Heart left ventricle (tissue), 16 donors: ENCODE results near the gene BNC2. TPM values are rescaled to one million over a fixed set of nuclear protein-coding genes. Genes with fewer than 3 reads are reported as not detected.

Experiments used
- ATAC-seq, 4 donors: fragments of 200-7000 bp; cut with Tn5 transposase; one replicate each; pipeline ENCODE4 v1.9.1; 2020 to 2022; ENCODE audit warnings: moderate library complexity in 4 of 4, mild to moderate bottlenecking in 3 of 4, moderate number of reproducible peaks in 1 of 4
- DNase-seq, 5 donors: peaks; one replicate each; pipeline ENCODE4 v3.0.0-alpha.2; 2020
- H3K27ac ChIP-seq, 12 donors: fragments of 200-600 bp; sonication (generic) in 4 of 12; one replicate each; pipeline versions ENCODE4 v1.5.0 to v1.8.0; 2016 to 2022; ENCODE audit warnings: mild to moderate bottlenecking in 2 of 12
- H3K27me3 ChIP-seq, 9 donors: fragments of 200-600 bp; sonication (generic) in 2 of 9; one replicate each; pipeline versions ENCODE4 v1.5.1 to v1.8.0; 2016 to 2022; ENCODE audit warnings: mild to moderate bottlenecking in 3 of 9
- H3K36me3 ChIP-seq, 9 donors: fragments of 200-600 bp; sonication (generic) in 2 of 9; one replicate each; pipeline versions ENCODE4 v1.5.0 to v1.8.0; 2018 to 2022; ENCODE audit warnings: mild to moderate bottlenecking in 2 of 9
- H3K4me1 ChIP-seq, 12 donors: fragments of 200-600 bp; sonication (generic) in 4 of 12; one replicate each; pipeline versions ENCODE4 v1.5.0 to v1.8.0; 2016 to 2022; ENCODE audit warnings: mild to moderate bottlenecking in 3 of 12
- H3K4me3 ChIP-seq, 12 donors: fragments of 200-600 bp; sonication (generic) in 4 of 12; one replicate each; pipeline versions ENCODE4 v1.5.0 to v1.8.0; 2017 to 2022; ENCODE audit warnings: mild to moderate bottlenecking in 9 of 12, moderate library complexity in 4 of 12
- H3K9me3 ChIP-seq, 12 donors: fragments of 200-600 bp; sonication (generic) in 4 of 12; one replicate each; pipeline versions ENCODE4 v1.5.0 to v1.8.0; 2016 to 2022; ENCODE audit warnings: mild to moderate bottlenecking in 1 of 12
- POLR2A ChIP-seq, 2 donors: fragments of 450-650 bp; IDR thresholded peaks; one replicate each; pipeline ENCODE4 v1.6.1; 2017; ENCODE audit warnings: antibody characterized with exemption in 2 of 2, mild to moderate bottlenecking in 2 of 2, moderate library complexity in 2 of 2
- WGBS, 4 donors: extraction: QIAGEN DNeasy Blood & Tissue Kit in 2 of 4; methylation state at CpG; one replicate each; pipeline versions ENCODE4 v1.1.5 to v1.1.7; 2013 to 2018; 5-methylcytosine and 5-hydroxymethylcytosine counted together
- intact Hi-C, 10 donors: fragments of 100-400 bp; cut with DNase I; formaldehyde crosslinking; loops; one replicate each; pipeline versions ENCODE4 v1.11.1 to v1.14.2; 2022
- polyA plus RNA-seq, 2 donors: library from polyadenylated mRNA; stranded (reverse); fragments of 200-250 nt; gene quantifications; one replicate each; pipeline ENCODE4 v1.2.3, GENCODE V29; 2013
- total RNA-seq, 9 donors: library from RNA; depleted of rRNA in 2 of 9; stranded (reverse); fragments of >200 nt in 2 of 9; fragmentation: NEBNext Ultra II Directional in 3 of 9; extraction: Animal tissue kit (Norgen Biotek cat#: 25700) in 3 of 9; gene quantifications; one replicate each; pipeline versions ENCODE4 v1.1.0 to v1.2.4, GENCODE V29; 2016 to 2023
- TF ChIP-seq, protein P1 (sequence below), 12 donors: fragments of 200-600 bp; sonication (generic) in 4 of 12; IDR thresholded peaks; one replicate each; pipeline versions ENCODE4 v1.5.0 to v1.8.0; 2018 to 2022; ENCODE audit warnings: antibody characterized with exemption in 12 of 12, mild to moderate bottlenecking in 5 of 12
- donor health status: ischemic (EF 13 %, LVEDD 7.1; RV severe dilation, severe dysfunction).
- donor health status: healthy with polysubstance abuse.
- donor health status: DM: no; HTN: yes; CAD: no.
- donor health status: DM: no; HTN: no; CAD: no.
- donor health status: ischemic (EF 25% LVEDD 6.9; RV normal size, moderate dysfunction).
- donor health status: ischemic (EF 25% LVEDD 5.7; RV mildly dilated, moderate dysfunction).
- donor health status: healthy.
- donor health status: DM: yes; HTN: yes; CAD: no.
- donor health status: ischemic (EF 35%, LVEDD 5.7; RV mildly dilated, moderate dysfunction).
- donor health status: nonischemic (EF 11% LVEDD 7.7; RV severe dilation, severe dysfunction).
- donor health status: DM: yes; HTN: yes; CAD: no.
- donor health status: PGD.
- donor health status: ischemic (EF 29% LVEDD 5.4; RV normal size, mild dysfunction).
- donor health status: nonischemic (EF 23%, LVEDD 6.1; RV moderate dilation, normal function).

Gene BNC2
- total and polyA plus RNA-seq, 11 donors = 0.38 to 27.1 (median 3.8) TPM

DNA sequence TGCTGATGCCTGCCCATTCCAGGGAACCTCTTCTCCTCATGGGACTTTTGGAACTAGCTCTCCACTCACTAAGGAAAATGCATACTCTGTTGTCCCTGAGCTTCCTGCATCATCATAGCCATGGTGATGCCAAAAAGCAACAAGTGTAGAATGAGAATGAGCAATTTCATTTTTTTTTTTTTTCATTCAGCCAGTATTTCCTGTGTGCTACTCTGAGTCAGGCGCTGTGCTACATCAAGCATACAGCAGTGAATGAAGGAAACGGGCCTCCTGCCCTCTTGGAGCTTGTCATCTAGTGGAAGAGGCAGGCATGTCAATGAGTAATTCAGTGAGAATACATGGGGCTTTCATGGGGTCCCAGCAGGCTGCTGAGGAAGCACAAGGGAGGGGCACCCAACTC lies 483.1 kb downstream of the BNC2 start:
- Histone ChIP-seq H3K27ac (no peak overlapping the region), H3K27me3 (no peaks in the 10 kb centered on the region), H3K36me3 (no peaks in the 10 kb centered on the region), H3K4me1 (peaks cover 0 to 4% (median 0%) of the 10 kb centered on the region in 12 donors), H3K9me3 (peaks cover 0 to 13% (median 1%) of the 10 kb centered on the region in 12 donors), H3K4me3 (no peak overlapping the region)
- TF ChIP-seq, protein P1, sequence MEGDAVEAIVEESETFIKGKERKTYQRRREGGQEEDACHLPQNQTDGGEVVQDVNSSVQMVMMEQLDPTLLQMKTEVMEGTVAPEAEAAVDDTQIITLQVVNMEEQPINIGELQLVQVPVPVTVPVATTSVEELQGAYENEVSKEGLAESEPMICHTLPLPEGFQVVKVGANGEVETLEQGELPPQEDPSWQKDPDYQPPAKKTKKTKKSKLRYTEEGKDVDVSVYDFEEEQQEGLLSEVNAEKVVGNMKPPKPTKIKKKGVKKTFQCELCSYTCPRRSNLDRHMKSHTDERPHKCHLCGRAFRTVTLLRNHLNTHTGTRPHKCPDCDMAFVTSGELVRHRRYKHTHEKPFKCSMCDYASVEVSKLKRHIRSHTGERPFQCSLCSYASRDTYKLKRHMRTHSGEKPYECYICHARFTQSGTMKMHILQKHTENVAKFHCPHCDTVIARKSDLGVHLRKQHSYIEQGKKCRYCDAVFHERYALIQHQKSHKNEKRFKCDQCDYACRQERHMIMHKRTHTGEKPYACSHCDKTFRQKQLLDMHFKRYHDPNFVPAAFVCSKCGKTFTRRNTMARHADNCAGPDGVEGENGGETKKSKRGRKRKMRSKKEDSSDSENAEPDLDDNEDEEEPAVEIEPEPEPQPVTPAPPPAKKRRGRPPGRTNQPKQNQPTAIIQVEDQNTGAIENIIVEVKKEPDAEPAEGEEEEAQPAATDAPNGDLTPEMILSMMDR (IDR thresholded peaks at IDR 0.05) = no peak
- TF ChIP-seq POLR2A (IDR thresholded peaks at IDR 0.05) = no peak
- 82 to 85% (median 83%) methylated on average over 2 of the region's 2 CpGs for WGBS, 4 donors
- DNase-seq = no peak
- intact Hi-C loops = no loop called here
- no peak for ATAC-seq

DNA sequence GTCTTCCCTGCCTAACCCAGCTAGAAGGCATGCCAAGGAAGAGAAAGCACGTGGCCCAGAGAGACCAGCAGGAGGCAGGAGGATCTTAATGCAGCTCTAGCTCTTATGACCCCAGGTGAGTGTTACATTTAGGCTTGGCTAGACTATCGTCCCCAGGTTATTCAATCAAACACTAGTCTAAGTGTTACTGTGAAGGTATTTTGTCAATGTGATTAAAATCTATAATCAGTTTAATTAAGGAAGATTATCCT lies 483.7 kb downstream of the BNC2 start:
- 58 to 72% (median 63%) methylated on average over 2 of the region's 2 CpGs for whole genome bisulfite sequencing, 4 donors
- Histone ChIP-seq H3K9me3 (peaks cover 0 to 13% (median 1%) of the 10 kb centered on the region in 12 donors), H3K4me1 (peaks cover 0 to 4% (median 0%) of the 10 kb centered on the region in 12 donors), H3K27ac (no peak overlapping the region), H3K4me3 (no peak overlapping the region), H3K36me3 (no peaks in the 10 kb centered on the region), H3K27me3 (no peaks in the 10 kb centered on the region)
- ATAC-seq (no peak), DNase-seq (no peak)
- intact Hi-C loops = no loop called here
- TF ChIP-seq, protein P1 (IDR thresholded peaks at IDR 0.05) = no peak
- no peak for TF ChIP-seq POLR2A (IDR thresholded peaks at IDR 0.05)

DNA sequence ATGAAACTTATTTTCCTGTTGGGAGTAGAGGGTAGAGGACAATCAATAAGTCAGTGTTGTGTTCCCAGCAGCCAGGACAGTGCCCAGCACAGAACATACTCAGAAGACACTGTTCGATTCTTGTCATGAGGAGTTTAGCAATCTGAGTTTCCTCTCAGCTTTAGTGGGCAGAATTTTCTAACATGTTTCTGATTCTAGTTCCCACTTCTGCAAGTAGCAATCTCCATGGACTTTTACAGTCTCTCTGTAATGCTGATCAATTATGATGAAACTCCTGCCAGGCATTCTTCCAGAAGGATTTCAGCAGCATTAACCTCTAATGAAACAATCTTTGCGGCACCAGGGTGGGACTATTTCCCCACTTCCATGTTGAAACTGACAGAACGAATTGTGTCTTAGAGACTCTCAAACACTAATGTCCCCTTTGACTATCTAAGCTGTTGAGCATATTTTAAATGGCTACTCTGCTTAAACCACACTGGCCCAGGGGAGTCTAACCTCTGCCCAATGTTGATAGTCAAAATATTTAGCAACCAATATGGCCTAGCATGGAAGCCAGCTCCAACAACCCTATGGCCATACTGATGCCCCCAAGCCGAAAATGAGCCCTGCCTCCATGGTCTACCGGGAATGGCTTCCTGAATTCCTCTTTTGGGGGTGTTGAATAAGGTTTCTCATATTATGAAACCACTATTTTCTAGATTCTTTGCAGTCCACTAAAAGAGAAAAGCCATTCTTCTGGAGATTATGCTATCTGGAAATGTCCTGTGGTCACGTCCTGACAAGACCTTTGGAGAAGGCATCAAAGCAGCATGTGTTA lies 484.3 kb downstream of the BNC2 start:
- 84 to 93% (median 88%) methylated on average over 6 of the region's 6 CpGs for WGBS, 4 donors
- Histone ChIP-seq H3K27ac (no peak overlapping the region), H3K9me3 (peaks cover 0 to 13% (median 1%) of the 10 kb centered on the region in 12 donors), H3K27me3 (no peaks in the 10 kb centered on the region), H3K36me3 (no peaks in the 10 kb centered on the region), H3K4me1 (peaks cover 0 to 4% (median 0%) of the 10 kb centered on the region in 12 donors), H3K4me3 (no peak overlapping the region)
- ATAC-seq (peak in 1 of 4 donors; percentile 44), DNase-seq (no peak)
- intact Hi-C loops = no loop called here
- TF ChIP-seq POLR2A (IDR thresholded peaks at IDR 0.05) = no peak
- TF ChIP-seq, protein P1 (IDR thresholded peaks at IDR 0.05) = no peak

DNA sequence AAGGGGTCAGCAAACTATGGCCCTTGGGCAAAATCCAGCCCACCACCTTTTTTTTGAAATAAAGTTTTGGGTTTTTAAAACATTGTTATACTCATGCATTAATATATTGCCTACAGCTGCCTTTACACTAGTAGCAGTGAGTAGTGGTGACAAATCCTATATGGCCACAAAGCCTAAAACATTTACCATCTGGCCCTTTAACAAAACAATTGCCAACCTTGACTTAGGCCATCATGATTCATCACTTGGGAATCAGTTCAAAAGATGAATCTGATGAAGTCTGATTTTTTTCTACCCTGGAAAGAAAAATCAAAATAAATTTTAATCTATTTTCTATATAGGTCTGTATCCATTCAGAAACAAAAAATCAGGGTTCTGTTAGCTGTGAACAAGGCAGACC lies 484.9 kb downstream of the BNC2 start:
- intact Hi-C loops = no loop called here
- Histone ChIP-seq H3K9me3 (peaks cover 0 to 13% (median 1%) of the 10 kb centered on the region in 12 donors), H3K27ac (peak overlapping the region in 1 of 12 donors; percentile 7), H3K4me1 (peaks cover 0 to 4% (median 0%) of the 10 kb centered on the region in 12 donors), H3K4me3 (no peak overlapping the region), H3K36me3 (no peaks in the 10 kb centered on the region), H3K27me3 (no peaks in the 10 kb centered on the region)
- TF ChIP-seq, protein P1 (IDR thresholded peaks at IDR 0.05) = no peak
- TF ChIP-seq POLR2A (IDR thresholded peaks at IDR 0.05) = no peak
- no peak for ATAC-seq
- no peak for DNase-seq
